ENCODE data around the gene ZNF221.

DNA sequence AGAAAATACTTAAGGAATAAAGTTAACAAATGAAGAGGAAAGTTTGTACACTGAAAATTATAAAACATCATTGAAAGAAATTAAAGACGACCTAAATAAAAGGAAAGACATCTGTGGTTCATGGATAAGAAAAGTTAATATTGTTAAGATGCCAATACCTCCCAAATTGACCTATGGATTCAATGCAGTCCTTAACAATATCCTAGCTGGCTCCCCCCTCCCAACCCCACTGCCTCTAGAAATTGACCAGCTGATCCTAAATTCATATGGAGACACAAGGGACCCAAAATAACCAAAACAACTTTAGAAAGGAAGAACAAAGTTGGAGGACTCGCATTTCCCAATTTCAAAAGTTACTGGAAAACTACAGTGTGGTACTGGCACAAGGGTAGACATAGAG lies 44.3 kb upstream of the ZNF221 start:
- TF ChIP-seq, protein P1, sequence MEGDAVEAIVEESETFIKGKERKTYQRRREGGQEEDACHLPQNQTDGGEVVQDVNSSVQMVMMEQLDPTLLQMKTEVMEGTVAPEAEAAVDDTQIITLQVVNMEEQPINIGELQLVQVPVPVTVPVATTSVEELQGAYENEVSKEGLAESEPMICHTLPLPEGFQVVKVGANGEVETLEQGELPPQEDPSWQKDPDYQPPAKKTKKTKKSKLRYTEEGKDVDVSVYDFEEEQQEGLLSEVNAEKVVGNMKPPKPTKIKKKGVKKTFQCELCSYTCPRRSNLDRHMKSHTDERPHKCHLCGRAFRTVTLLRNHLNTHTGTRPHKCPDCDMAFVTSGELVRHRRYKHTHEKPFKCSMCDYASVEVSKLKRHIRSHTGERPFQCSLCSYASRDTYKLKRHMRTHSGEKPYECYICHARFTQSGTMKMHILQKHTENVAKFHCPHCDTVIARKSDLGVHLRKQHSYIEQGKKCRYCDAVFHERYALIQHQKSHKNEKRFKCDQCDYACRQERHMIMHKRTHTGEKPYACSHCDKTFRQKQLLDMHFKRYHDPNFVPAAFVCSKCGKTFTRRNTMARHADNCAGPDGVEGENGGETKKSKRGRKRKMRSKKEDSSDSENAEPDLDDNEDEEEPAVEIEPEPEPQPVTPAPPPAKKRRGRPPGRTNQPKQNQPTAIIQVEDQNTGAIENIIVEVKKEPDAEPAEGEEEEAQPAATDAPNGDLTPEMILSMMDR (IDR thresholded peaks at IDR 0.05), result no peak
- TF ChIP-seq POLR2A (IDR thresholded peaks at IDR 0.05) (no peak), POLR2AphosphoS5 (IDR thresholded peaks at IDR 0.05) (no peak), EP300 (IDR thresholded peaks at IDR 0.05) (no peak)
